GM15510 (cell line): ENCODE results near the gene PPM1G.

Experiments used
- POLR2A ChIP-seq: IDR thresholded peaks from 3 replicates; pipeline ENCODE4 v1.6.1; 2011; ENCODE audit warnings: borderline replicate concordance; ENCODE audit not compliant: insufficient read length; ENCODE audit errors: extremely low read depth

PPM1G gene

DNA sequence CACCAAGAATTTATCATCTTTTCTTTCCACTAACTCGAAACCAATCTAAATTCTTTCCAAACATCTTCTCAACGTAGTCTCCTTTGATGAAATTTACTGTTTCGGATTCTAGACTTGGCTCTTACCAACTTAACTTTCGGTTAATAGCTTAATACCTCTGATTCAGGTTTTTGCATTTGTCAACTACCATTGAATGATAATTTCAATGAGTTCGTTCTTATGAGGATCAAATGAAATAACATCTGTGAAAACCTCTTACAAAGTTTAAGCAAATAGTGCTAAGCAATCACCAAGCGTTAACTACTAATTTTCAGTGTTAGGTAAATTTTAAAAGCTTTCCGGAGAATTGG lies 18.4 kb upstream of the PPM1G start:
- no peak for TF ChIP-seq POLR2A

DNA sequence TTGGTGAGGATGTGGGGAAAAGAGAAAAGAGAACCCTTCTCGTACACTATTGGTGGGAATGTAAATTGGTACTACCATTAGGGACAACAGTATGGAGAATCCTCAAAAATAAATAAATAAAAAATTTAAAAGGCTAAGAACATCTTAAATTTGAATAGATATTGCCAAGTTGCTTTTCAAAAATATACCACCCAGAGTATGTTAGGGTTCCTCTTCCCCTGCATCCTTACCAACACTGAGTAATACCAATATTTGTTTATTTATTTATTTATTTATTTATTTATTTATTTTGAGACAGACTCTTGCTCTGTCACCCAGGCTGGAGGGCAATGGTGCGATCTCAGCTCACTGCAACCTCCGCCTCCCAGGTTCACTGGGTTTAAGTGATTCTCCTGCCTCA lies 13.6 kb upstream of the PPM1G start:
- TF ChIP-seq POLR2A: no peak

DNA sequence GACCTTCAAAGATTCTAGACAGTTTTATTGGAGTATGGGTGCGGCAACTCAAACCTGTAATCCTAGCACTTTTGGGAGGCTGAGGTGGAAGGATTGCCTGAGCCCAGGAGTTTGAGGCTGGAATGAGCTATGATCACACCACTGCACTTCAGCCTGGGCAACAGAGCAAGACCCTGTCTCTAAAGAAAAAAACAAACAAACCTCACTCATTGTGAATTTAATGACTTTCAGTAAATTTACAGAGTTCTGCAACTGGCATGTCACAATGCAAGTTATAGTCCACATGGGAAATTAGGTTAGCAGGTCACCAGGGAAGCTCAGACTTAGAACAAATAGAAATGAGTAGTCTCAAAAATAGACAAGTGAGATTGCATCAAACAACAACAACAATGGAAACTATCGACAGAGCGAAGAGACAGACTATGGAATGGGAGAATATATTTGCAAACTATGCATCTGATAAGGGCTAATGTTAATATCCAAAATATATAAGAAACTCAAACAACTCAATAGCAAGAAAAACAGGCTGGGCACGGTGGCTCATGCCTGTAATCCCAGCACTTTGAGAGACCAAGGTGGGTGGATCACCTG lies 12.4 kb upstream of the PPM1G start:
- TF ChIP-seq POLR2A: no peak

DNA sequence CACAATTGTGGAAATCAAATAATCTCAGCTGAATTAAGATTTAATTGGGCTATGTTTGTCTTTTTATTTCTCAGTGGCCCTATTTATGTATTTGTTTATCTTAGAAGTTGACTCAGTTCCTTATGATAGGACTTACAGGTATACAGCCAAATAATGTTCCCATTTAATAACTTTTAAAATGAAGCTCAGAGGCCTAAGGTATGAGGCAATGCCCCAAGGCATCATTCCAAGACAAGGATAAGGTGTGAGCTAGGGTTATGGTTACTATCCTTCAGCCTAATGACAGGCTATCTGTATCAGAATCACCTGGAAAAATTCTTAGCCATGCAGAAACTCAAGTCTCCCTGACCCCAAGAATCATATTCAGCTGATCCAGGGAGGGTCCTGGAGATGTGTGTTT lies 11.6 kb upstream of the PPM1G start:
- TF ChIP-seq POLR2A: no peak

DNA sequence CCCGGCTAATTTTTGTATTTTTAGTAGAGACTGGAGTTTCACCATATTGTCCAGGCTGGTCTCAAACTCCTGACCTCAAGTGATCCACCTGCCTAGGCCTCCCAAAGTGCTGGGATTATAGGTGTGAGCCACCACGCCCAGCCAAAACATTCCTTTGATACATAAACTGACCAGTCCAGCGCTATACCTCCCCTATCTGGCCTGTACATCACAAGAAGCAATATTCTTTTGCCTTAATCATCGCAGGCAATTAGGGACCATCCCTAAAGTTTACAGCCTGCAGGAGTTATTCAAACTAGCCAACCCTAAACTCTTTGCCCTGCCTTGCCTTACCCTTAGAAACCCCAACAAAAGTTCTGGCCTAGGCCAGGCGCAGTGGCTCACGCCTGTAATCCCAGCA lies 6.8 kb upstream of the PPM1G start:
- TF ChIP-seq POLR2A: no peak

DNA sequence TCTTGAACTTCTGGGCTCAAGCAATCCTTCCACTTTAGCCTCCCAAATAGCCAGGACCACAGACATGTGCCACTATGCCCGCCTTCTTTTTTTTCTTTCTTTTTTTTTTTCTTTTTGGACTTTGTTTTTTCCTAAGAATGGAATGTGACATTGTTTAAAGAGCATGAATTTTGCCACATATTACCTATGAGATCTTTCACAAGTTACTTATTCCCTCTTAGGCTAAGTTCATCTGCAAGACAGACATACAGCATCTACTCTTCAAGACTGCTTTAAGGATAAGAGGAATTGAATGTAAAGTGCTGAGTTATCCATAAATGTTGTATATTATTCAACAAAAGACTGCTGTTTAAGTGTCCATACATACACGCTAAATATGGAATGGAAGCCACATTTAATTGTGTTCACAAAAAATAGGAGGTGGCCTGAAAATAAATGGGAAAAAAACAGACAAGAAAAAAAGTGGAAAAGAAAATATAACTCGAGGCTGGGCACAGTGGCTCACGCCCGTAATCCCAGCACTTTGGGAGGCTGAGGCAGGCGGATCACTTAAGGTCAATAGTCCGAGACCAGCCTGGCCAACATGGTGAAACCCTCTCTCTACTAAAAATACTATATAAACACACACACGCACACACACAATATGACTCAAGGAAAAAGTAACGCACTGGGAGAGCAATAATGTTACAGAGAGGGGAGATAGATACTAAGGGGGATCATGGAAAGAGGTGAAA lies 3.2 kb upstream of the PPM1G start:
- TF ChIP-seq POLR2A: no peak

DNA sequence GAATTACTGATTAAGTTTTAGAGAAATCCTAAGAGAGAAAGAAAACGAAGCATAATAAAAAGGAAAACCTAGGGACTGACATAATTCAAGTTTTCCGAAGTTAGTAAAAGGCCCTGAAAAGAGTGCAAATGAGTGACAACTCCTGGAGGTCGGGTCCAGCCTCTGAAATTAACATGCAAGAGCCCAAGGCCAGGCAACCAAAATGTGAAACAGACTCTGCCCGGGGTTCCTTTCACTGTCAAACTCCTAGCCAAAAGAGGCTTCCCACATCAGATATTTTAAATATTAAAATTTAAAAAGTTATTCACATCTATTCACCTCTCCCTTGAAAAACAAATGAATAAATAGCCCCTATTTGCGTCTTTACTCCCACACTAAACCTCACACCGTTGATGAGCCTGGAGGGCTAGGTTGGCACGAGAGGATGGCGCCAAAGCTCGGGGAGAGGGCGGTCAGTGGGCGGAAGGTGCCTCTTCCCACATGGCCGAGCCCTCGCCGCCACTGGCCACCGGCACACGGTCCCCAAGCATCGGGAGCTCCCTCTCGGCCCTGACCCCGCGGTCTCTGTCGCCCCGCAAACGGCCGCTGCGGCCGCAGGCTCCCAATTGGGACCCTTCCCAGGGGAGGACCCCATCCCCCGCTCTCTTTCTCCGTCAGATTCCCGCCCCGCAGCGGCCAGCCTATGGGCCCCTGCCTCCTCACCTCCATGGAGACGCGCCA lies 630 bp downstream of the PPM1G start:
- TF ChIP-seq POLR2A: no peak

DNA sequence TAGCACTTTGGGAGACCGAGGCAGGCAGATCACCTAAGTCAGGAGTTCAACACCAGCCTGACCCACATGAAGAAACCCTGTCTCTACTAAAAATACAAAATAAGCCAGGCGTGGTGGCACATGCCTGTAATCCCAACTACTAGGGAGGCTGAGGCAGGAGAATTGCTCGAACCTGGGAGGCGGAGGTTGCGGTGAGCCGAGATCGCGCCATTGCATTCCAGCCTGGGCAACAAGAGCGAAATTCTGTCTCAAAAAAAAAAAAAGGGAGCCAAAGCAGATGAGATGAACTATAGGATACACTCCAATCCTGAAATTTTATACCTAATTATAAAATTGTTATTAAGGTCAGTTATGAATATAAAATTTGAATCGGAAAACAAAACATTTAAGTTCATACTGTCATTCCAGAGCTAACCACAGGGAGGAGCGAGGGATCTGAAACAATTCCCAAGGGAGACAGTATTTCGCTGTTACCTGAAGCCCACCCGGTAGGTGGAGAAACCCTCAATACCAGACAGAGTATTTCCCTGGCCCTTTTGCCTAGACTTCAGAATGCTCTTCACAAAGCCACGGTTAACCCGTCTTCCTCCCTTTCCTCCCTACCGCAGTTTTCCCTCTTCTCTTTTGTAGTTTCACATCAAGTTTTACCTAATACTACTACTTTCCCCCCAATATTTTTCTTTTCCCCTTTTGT lies 1.4 kb downstream of the PPM1G start:
- no peak for TF ChIP-seq POLR2A

DNA sequence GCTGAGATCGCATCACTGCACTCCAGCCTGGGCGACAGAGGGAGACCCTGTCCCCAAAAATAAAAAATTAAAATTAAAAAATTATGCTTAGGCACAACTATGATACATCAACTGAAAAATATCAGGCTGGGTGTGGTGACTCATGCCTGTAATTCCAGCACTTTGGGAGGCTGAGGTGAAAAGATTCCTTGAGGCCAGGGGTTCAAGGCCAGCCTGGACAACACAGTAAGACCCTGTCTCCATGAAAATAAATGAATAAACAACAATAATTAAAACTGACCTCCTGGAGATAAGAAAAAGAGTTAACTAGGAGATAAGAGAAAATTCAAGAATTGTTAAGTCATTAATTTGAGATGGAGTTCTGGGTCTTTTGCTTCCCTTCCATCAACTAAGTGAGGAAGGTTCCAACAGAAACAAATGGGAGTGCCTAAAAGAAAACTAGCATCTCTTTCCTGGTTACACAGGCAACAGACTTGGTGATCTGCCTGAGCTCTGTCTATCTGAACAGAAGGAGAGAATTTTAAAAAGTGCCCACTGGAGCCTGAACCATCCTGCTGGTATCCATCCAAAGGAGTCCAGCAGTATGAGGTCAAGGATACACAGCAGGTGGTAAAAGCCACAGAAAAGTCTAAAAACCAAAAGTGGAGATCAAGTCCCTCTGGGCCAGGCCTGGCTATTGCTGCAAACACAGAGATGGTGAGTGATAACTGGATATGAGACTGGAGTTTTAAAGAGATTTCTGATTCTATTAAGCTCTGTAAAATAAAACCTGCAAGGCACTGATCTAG lies 8.8 kb downstream of the PPM1G start:
- no peak for TF ChIP-seq POLR2A

DNA sequence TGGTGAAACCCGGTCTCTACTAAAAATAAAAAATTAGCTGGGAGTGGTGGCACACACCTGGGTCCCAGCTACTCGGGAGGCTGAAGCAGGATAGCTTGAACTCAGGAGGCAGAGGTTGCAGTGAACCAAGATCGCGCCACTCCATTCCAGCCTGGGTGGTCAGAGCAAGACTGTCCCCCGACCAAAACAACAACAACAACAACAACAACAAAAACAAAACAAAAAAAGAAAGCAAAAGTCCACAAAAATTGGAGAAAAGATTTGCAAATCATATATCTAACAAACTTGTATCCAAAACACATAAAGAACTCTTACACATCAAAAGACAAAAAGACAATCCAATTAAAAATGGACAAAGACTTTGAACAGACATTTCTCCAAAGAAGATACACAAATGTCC lies 10.4 kb downstream of the PPM1G start:
- no peak for TF ChIP-seq POLR2A

DNA sequence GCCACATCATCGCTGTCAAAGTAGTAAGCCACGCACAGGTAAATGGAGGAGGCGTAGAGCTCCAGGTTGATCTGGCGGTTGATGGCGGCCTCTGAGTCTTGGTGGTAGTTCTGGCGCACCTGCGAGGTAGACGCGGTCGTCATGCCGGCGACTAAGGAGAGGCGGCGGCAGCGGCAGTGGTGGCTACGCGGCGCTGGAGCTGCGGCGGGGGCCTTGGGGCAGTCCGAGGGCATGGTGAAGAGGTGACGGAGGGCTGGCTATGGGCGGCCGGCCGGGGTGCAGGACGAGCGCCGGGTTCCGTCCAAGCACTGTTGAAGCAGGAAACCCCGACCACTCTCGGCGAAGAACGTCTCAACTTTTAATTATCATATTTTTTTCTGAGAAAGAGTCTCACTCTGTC lies 16.2 kb downstream of the PPM1G start:
- TF ChIP-seq POLR2A: no peak

DNA sequence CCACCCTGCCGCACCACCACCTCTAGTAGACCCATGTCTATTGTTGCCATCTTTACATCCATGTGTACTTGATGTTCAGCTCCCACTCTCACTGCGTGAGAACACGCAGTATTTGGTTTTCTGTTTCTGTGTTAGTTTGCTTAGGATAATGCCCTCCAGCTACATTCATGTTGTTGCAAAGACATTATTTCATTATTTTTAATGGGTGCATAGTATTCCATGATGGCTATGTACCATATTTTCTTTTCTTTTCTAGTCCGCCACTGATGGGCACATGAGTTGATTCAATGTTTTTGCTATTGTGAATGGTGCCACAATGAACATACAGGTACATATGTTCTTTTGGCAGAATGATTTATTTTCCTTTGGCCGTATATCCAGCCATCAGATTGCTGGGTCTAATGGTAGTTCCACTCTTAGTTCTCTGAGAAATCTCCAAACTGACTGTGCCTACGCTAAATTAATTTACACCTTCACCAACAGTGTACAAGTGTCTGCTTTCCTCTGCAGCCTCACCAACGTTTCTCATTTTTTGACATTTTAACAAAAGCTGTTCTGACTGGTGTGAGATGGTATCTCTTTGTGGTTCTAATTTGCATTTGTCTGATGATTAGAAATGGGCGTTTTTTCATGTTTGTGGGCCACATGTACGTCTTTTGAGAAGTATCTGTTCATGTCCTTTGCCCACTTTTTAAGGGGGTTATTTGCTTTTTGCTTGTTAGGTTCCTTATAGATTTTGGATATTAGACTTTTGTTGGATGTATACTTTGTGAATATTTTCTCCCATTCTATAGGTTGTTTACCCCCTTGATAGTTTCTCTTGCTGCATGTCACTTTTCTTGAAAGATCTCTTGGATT lies 18.3 kb downstream of the PPM1G start:
- no peak for TF ChIP-seq POLR2A

DNA sequence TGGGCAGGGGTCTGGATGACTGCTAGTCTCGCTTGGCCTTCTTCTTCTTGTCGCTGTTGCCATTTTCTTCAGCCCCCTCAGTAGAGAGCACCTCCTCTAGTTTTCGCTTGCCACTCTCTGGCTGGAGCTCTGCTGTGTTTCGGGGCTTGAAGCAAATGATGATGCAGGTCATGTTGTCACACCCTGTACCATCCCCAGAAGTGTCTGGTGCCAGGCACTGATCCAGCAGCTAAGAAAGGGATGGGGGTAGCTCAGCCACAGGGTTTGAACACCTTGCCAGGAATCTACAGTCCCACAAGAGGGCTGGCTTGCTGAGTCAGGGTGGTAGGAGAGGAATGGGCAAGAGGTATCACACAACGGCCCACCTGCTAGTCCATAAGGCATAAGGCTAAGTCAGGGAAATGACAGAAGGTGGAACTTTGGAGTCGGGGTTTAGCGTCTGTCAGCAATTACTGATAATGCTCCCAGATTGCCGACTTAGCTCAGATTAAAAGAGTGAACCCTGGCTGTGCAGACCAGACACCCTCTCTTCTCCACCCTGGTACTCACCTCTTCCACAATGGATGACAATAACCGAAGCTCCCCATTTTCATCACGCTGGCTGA lies 27.7 kb downstream of the PPM1G start:
- no peak for TF ChIP-seq POLR2A

DNA sequence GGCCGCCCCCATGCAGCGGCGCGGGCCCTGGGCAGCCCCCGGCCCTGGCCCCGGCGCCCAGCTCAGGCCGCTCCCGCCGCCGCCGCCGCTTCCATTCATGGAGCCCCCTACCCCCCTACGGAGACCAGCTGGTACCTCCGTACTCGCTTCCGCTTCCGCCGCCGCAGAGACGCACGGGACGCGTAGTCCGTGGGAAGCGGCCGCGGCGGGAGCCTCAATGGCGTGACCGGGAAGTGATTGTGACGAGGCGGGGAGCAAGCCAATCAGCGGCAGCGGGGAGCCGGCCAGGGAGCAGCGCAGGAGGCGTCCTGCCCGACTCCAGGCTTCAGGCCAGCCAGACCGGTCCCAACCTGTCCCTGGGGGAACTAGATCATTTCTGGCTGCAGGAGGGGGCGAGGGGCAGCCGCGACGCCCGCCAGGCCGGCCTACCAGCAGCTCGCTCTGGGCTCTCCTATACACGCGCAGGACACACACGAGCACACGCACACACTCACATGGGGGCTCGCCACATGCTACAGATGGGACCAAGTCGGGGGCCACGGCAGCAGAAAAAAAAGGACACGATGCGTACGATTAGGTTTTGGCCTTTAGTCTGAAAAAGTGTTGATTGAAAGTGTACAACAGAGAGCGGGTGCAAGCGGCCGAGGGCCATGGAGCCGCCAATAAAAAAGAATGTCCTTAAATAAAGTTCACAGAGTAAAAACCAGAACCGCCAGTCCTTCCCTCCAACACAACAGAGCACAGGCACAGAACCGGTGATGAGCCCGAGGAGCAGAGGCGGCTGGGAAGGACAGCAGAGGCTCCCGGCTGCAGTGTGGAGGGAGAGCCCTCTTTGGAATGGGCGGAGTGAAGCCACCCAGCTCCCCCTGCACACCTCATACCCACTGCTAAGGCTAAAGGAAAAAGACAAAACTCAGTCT lies 28.5 kb downstream of the PPM1G start, which contains the start of gene ZNF513:
TSS of gene ZNF513 (minus strand) at position 109 of the 920 bp plus-strand sequence. CDS start 208 bp downstream, outside the sequence.
- peak; percentile 57 for TF ChIP-seq POLR2A
